ENCODE results near the gene EMILIN1.
A peak's percentile ranks its signal among the peaks of the same experiment; 100 is the strongest.

Gene EMILIN1

DNA sequence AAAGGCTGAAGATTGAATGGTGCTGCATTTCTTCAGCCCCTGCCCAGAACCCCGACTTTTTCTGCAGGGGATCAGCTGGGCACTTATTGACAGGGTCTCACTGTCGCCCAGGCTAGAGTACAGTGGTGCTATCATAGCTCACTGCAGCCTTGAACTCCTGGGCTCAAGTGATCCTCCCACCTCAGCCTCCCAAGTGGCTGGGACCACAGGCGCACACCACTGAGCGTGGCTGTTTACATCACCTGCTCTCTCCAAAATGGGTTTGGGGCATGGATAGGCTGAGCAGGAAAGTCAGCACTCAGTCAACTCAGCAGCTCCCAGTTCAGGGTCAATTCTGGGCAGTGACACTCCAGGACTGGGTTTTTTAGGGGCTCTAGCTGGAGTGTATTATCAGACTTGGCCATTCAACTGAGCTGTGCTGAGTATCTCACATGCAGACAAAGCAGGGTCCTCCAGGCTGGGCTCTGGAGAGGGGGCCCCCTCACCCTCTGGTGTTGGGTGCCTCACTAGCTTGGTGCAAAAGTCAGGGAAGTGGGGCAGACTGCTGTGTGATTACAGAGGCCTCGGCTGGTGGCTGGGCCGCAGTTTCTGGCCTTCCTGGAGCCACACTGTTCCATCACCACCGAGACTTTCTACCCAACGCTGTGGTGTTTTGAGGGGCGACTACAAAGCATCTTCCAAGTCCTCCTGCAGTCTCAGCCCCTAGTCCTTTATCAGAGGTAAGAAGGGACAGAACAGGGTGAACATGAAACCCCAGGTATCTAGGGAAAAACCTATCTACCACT is 49.7 kb downstream of the EMILIN1 start:
- DNase-seq (ENCODE audit: low read depth): no peak
- TF ChIP-seq, protein P1, sequence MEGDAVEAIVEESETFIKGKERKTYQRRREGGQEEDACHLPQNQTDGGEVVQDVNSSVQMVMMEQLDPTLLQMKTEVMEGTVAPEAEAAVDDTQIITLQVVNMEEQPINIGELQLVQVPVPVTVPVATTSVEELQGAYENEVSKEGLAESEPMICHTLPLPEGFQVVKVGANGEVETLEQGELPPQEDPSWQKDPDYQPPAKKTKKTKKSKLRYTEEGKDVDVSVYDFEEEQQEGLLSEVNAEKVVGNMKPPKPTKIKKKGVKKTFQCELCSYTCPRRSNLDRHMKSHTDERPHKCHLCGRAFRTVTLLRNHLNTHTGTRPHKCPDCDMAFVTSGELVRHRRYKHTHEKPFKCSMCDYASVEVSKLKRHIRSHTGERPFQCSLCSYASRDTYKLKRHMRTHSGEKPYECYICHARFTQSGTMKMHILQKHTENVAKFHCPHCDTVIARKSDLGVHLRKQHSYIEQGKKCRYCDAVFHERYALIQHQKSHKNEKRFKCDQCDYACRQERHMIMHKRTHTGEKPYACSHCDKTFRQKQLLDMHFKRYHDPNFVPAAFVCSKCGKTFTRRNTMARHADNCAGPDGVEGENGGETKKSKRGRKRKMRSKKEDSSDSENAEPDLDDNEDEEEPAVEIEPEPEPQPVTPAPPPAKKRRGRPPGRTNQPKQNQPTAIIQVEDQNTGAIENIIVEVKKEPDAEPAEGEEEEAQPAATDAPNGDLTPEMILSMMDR (IDR thresholded peaks at IDR 0.05; ENCODE audit: insufficient read depth, low read depth, low read length, missing control alignments): no peak

DNA sequence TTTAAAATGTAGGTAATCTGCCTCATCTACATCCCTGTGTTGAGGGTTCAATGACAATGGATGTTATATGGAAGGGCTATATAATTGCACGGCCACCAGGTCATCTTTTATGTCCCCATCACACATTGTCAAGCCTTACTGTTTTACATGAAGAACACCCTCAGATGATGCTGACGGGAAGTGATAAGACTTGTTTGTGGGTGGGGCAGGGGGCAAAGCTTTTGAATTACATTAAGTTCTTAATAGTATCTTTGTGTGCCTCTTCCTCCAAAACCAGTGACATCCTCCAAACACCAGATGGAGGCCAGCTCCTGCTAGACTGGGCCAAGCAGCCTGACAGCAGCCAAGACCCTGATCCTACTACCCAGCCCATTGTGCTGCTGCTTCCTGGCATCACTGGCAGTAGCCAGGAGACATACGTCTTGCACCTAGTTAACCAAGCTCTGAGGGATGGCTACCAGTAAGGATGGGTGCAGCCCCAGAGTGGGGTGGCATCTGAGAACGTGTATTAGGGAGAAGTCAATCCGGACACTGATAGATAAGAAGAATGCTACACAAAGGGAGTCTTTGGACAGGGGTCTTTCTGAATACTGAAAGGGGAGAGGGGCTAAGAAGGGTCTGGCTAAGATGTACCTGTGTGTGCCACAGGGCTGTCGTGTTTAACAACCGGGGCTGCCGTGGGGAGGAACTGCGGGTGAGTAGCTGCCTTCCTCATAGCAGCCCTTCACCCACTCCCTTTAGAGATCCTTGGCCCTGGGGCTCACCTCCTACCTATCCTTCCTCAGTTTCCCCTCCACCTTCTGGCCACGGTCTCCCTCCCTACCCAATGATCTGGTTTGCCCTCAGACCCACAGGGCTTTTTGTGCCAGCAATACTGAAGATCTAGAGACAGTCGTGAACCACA is 50.5 kb downstream of the EMILIN1 start:
- TF ChIP-seq, protein P1 (IDR thresholded peaks at IDR 0.05; ENCODE audit: insufficient read depth, low read depth, low read length, missing control alignments): no peak
- no peak overlapping the region for H3K4me3 ChIP-seq (ENCODE audit: low read length)
- DNase-seq (ENCODE audit: low read depth): no peak

More for the DNA sequence above, 49.7 kb downstream of the EMILIN1 start:
- no peak overlapping the region for H3K4me3 ChIP-seq (ENCODE audit: low read length)

DNA sequence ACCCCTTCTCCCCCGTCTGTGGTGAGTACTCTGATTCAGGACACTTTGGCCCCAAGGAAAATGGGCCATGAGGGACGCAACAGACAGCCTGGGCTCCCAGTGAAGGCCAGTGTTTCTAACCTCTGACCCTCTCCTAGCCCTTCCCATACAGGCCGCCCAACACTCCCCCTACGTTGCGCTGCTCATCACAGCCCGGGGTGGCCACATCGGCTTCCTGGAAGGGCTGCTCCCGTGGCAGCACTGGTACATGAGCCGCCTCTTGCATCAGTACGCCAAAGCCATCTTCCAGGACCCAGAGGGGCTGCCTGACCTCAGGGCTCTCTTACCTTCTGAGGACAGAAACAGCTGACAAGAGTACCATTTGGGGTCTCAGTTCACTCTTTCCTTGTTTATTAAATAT is 52.0 kb downstream of the EMILIN1 start:
- H3K4me3 ChIP-seq (ENCODE audit: low read length): no peak overlapping the region
- DNase-seq (ENCODE audit: low read depth): no peak
- TF ChIP-seq, protein P1 (IDR thresholded peaks at IDR 0.05; ENCODE audit: insufficient read depth, low read depth, low read length, missing control alignments): no peak

DNA sequence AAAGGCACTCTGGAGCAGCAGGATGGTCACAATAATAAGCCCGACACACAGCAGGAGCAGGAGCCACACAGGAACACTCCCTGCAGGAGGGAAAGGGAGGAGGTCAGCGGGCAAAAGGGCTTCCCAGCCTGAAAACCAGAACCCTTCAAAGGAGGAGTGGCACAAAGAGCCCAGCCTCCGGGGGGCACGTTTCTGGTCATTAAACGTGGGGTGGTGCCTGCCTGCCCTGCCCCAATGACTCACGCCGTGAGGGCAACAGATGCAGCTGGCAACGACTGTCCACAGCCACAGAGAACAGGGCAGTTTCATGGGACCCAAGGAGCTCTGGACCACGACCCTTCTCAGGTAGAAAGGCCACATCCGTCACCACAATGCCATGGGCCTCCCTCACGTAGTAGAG is 53.0 kb downstream of the EMILIN1 start:
- TF ChIP-seq, protein P1 (IDR thresholded peaks at IDR 0.05; ENCODE audit: insufficient read depth, low read depth, low read length, missing control alignments): no peak
- DNase-seq (ENCODE audit: low read depth): no peak
- no peak overlapping the region for H3K4me3 ChIP-seq (ENCODE audit: low read length)

DNA sequence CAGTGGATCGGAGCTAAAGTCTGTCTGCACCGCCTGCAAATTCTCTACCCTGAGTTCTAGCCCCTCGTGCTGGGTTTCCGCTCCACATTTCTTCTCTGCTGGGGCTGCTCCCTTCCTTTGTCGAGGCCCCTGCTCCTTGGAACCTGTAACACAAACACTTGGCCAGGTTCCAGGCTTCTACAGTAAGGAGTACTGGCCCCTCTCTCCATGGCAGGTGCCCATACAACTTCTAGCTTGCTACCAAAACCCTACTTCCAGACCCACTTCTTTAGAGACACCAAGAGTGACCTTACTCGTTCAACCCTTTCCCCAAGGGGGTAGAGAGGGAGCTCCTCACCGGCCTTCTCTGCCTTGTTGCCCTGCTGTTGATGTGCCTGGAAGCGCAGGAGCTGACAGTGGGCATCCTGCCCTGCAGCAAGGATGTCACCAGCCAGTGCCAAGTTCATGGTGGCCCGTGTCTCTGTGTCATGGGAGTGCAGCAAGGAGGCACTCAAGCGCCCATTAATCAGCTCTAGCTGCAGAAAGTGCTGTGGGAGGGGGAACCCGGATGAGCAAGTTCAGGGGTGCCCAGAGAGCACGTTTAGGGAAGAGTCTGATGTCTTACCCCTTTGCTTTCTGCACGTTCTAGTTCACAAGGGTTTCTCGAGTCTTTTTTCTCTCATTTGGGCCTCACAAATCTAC is 54.9 kb downstream of the EMILIN1 start:
- peak overlapping the region; percentile 74 for H3K4me3 ChIP-seq (ENCODE audit: low read length)
- TF ChIP-seq, protein P1 (IDR thresholded peaks at IDR 0.05; ENCODE audit: insufficient read depth, low read depth, low read length, missing control alignments): no peak
- DNase-seq (ENCODE audit: low read depth): no peak

DNA sequence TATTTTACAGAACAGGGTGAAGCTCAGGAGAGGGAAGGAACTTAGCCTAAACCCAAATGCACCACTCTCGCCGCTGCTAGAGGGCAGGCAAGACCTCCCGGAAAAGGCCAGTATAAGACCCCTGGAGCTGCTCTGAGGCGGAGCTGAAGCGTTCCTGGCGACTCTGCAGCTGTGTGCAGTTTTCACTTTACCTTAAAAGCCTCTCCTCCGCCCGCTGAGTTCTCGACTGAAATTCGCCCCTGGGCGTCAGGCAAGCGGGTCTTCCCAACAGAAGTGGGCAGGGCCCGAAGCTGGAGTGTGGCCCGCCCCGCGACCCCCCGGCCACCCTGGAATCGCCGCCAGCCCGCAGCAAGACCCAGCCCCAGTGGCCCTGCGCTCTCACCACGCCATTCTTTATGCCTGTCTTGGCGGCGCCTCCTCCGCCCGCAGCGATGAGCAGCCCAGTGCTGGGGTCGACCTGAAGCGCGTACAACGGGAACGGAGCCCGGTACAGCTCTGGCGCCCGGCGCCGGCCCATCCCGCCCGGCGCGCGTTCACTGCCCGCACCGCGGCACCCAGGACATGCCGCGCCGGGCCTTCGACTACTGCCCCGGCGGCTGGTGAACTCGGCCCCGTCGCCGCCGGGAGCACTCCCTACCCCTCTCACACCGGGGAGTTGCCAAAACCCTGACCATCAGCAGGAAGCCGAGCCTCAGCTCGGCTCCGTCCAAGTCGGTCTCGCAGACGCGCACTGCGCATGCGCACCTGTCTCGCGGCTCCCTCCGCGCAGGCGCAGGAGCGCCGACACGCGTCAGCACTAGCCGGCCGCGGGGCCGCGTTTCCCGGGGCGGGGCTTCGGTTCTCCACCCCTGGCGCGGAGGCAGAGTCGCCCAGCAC is 55.7 kb downstream of the EMILIN1 start, which contains the start of gene PREB:
TSS of gene PREB (minus strand) at position 732 of the 876 bp plus-strand sequence. CDS start at position 517, 215 bp downstream.
- peak within 1 kb of the TSS; percentile 74 for H3K4me3 ChIP-seq (ENCODE audit: low read length)
- TF ChIP-seq, protein P1 (IDR thresholded peaks at IDR 0.05; ENCODE audit: insufficient read depth, low read depth, low read length, missing control alignments): no peak
- DNase-seq (ENCODE audit: low read depth): peak; percentile 94
